ENCODE data around the gene ANO7. TPM values are rescaled to one million over a fixed set of nuclear protein-coding genes. Genes with fewer than 3 reads are reported as not detected.

The ANO7 gene
- total and polyA plus RNA-seq, 2 of the 8 experiments (the other 6 are each of a cell fraction or from before 2014, with no cell fraction given): 3.2 to 6.9 TPM

GRCh38 chr2:241139531-241140444, 48.7 kb upstream of the ANO7 start:
- DNase-seq (ENCODE audit: low read depth in 1 of 2, low spot score in 2 of 2) (no peak), FAIRE-seq (no peak)
- Histone ChIP-seq H4K91ac (replicated peaks; ENCODE audit: insufficient read length, low read length) (no peak overlapping the region), H3K4me1 (replicated peaks in 1 of 4; ENCODE audit: control insufficient read depth in 3 of 4, insufficient read depth in 4 of 4, low read length in 3 of 4) (no peaks in the 10 kb centered on the region), H3K18ac (ENCODE audit: extremely low read depth, low read length) (no peak overlapping the region), H3K23ac (ENCODE audit: insufficient read length) (no peak overlapping the region), H3K14ac (ENCODE audit: insufficient read length) (no peak overlapping the region), H2BK5ac (ENCODE audit: low read depth, low read length) (no peak overlapping the region), H3K9me3 (ENCODE audit: insufficient read depth in 2 of 2, low read depth in 1 of 2, low read length in 1 of 2) (no peaks in the 10 kb centered on the region), H3K4me2 (ENCODE audit: insufficient read depth in 1 of 2, low read depth in 2 of 2, low read length in 2 of 2) (no peak overlapping the region), H3K4me3 (ENCODE audit: extremely low read depth in 1 of 4, insufficient read depth in 2 of 4, low read depth in 3 of 4, low read length in 4 of 4) (no peak overlapping the region), H3K4ac (replicated peaks; ENCODE audit: insufficient read length, low read depth, low read length) (no peak overlapping the region), H2BK12ac (ENCODE audit: low read depth, low read length) (no peak overlapping the region), H3K79me1 (ENCODE audit: low read depth, low read length) (peaks cover 8% of the 10 kb centered on the region), H2BK15ac (ENCODE audit: low read length) (no peak overlapping the region), H3K23me2 (ENCODE audit: low read depth, low read length) (0 out of 2 replicates have a peak, but pooled peaks cover 3% of the 10 kb centered on the region), H4K20me1 (replicated peaks in 1 of 2; ENCODE audit: control insufficient read depth in 1 of 2, insufficient read depth in 2 of 2, low read length in 2 of 2) (peaks cover 0 to 19% of the 10 kb centered on the region in 2 experiments), H3K79me2 (ENCODE audit: control insufficient read depth in 1 of 2, insufficient read depth in 2 of 2, low read length in 2 of 2) (peaks cover 4 to 7% of the 10 kb centered on the region in 2 experiments; a peak in 2 of 4 replicates), H4K8ac (ENCODE audit: extremely low read depth, insufficient read depth, low read length) (no peak overlapping the region), H3K27ac (ENCODE audit: low read depth, low read length) (no peak overlapping the region), H2BK20ac (ENCODE audit: low read length) (no peak overlapping the region), H3K9ac (replicated peaks in 1 of 4; ENCODE audit: extremely low read depth in 1 of 4, low read depth in 3 of 4, low read length in 3 of 4) (no peak overlapping the region), H2AK5ac (ENCODE audit: low read depth, low read length) (no peak overlapping the region), H3K36me3 (ENCODE audit: control insufficient read depth in 2 of 4, insufficient read depth in 4 of 4, low read length in 3 of 4) (peaks cover 6 to 29% (median 16%) of the 10 kb centered on the region in 4 experiments; a peak in 7 of 8 replicates), H3K27me3 (replicated peaks in 1 of 4; ENCODE audit: control insufficient read depth in 3 of 4, extremely low read depth in 1 of 4, insufficient read depth in 3 of 4, low read length in 3 of 4) (no peaks in the 10 kb centered on the region; a peak in 1 of 7 replicates), H2AFZ (ENCODE audit: low read length) (no peak overlapping the region), H4K5ac (ENCODE audit: insufficient read length, low read depth, low read length) (no peak overlapping the region), H3K56ac (replicated peaks; ENCODE audit: insufficient read length, low read depth, low read length) (no peak overlapping the region), H2BK120ac (replicated peaks; ENCODE audit: low read depth, low read length) (no peak overlapping the region)
- CTCF ChIA-PET (ENCODE audit: partially characterized antibody): interaction anchor here (1.0 to 1.5 kb wide), 2 partner anchors 10 to 299 kb away, joined by 3 to 4 read pairs; partner anchors contain the start of gene PASK
- TF ChIP-seq KDM5A (IDR thresholded peaks at IDR 0.05; ENCODE audit: low read length): no peak
- POLR2A ChIA-PET (ENCODE audit: partially characterized antibody): interaction anchor here (0.6 to 1.1 kb wide), 2 partner anchors 14 to 16 kb away, joined by 3 read pairs; no protein-coding TSS in a partner anchor
- 91% methylated on average over 24 of the region's 24 CpGs; no CpG with 5 or more reads in 1 of the 2 experiments for WGBS, 2 experiments (ENCODE audit: extremely low coverage in 1 of 2, insufficient coverage in 1 of 2, insufficient read length in 1 of 2, insufficient replicate concordance in 2 of 2, low coverage in 1 of 2, low lambda C conversion rate in 2 of 2, missing lambda C conversion rate in 1 of 2)
